ENCODE results near the gene UTP14A. TPM values are rescaled to one million over a fixed set of nuclear protein-coding genes. Genes with fewer than 3 reads are reported as not detected.

UTP14A gene
- polyA plus RNA-seq, 1 experiment: 20.8 TPM

DNA sequence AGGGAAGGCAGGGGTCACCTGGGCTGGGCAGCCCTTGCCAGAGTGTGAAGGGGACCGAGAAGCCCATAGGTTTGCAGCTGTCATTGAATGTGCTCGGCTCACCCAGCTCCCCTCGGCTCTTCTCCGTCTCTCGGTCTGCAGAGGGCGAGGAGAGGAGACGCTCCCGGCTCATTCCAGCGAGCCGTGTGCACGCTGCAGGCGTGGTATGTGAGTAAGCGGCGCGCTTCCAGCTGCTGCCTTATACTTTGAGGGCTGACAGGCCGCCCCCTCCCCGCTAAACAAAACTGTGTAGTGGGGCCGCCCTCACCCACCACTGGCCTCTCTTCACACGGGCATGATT lies 53.5 kb downstream of the UTP14A start:
- Histone ChIP-seq H3K27ac (ENCODE audit: low read depth, low read length) (peak overlapping the region; percentile 11), H3K27me3 (ENCODE audit: control insufficient read depth, insufficient read depth, low read length) (no peaks in the 10 kb centered on the region), H3K4me3 (ENCODE audit: low read depth, low read length) (no peak overlapping the region), H3K9me3 (ENCODE audit: control insufficient read depth, insufficient read depth, low read length) (no peaks in the 10 kb centered on the region)
- ChIA-PET POLR2A (interaction anchor here (0.6 kb wide), 1 partner anchor 22 kb away, joined by 5 read pairs; no protein-coding TSS in a partner anchor), CTCF (no interaction called here)
- TF ChIP-seq, protein P1, sequence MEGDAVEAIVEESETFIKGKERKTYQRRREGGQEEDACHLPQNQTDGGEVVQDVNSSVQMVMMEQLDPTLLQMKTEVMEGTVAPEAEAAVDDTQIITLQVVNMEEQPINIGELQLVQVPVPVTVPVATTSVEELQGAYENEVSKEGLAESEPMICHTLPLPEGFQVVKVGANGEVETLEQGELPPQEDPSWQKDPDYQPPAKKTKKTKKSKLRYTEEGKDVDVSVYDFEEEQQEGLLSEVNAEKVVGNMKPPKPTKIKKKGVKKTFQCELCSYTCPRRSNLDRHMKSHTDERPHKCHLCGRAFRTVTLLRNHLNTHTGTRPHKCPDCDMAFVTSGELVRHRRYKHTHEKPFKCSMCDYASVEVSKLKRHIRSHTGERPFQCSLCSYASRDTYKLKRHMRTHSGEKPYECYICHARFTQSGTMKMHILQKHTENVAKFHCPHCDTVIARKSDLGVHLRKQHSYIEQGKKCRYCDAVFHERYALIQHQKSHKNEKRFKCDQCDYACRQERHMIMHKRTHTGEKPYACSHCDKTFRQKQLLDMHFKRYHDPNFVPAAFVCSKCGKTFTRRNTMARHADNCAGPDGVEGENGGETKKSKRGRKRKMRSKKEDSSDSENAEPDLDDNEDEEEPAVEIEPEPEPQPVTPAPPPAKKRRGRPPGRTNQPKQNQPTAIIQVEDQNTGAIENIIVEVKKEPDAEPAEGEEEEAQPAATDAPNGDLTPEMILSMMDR (IDR thresholded peaks at IDR 0.05; ENCODE audit: low read depth, low read length): no peak
- DNase-seq (ENCODE audit: low read depth, low spot score): no peak

DNA sequence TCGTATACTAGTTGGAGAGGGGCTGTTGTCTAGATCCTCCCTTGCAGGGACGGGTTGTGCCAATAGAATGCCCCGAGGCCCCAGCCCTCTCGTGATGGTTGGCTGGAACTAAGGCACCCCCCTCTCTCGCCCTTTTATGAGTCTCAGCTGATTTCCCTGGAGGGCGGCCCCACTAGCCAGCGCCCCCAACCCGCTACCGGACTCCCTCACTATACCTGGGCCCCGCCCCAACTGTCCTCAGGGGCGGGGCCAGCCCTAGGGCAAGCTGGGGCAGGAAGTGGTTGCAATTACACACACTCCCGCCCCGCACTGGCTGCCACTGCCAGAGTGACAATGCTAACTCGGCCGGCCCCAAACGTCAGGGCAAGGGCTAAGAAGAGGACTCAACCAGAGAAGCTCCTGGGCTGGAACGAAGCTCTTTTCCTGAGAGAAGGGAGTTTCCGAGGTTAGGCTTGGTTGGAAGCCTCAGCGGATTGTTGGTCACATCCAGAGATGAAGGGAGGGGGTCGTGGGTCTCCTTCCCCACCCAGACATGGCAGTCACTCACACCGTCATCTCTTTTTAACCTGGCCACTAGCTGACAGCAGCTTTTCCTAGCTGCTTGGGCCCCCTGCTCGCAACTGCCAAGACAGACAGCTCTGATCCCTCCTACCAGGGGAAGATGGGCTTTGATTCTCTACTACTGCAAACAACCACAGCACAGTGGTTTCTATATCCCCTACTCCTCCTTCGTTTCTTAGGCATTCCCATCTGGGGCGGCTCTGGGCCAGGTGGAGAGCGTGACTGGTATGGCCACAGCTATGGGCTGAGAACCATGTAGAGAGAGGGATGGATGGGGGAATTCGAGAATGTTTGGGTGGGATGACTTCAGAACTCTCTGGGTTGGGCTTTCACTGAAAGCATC lies 55.5 kb downstream of the UTP14A start:
- Histone ChIP-seq H3K4me3 (ENCODE audit: low read depth, low read length) (no peak overlapping the region), H3K9me3 (ENCODE audit: control insufficient read depth, insufficient read depth, low read length) (no peaks in the 10 kb centered on the region), H3K27me3 (ENCODE audit: control insufficient read depth, insufficient read depth, low read length) (no peaks in the 10 kb centered on the region), H3K27ac (ENCODE audit: low read depth, low read length) (no peak overlapping the region)
- ChIA-PET POLR2A (interaction anchor here (0.5 kb wide), 1 partner anchor 129 kb away, joined by 3 read pairs; no protein-coding TSS in a partner anchor), CTCF (interaction anchor here (0.7 to 1.0 kb wide), 3 partner anchors 36 to 99 kb away, joined by 3 to 5 read pairs (median 5); no protein-coding TSS in a partner anchor)
- TF ChIP-seq, protein P1 (IDR thresholded peaks at IDR 0.05; ENCODE audit: low read depth, low read length): no peak
- no peak for DNase-seq (ENCODE audit: low read depth, low spot score)

DNA sequence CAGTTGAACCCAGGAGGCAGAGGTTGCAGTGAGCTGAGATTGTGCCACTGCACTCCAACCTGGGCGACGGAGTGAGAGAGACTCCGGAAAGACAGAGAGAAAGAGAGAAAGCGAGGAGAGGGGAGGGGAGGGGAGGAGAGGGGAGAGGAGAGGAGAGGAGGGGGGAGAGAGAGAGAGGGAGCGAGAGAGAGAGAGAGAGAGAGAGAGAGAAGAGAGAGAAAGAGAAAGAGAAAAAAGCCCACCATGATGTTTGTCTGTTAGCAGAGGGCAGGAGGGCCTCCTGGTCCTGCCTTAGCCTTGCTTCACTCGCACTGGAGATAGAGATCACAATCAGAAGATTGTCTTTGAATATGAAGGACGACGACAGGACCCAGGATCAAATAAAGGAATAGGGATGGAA lies 57.8 kb downstream of the UTP14A start:
- CTCF ChIA-PET: no interaction called here
- Histone ChIP-seq H3K9me3 (ENCODE audit: control insufficient read depth, insufficient read depth, low read length) (no peaks in the 10 kb centered on the region), H3K27ac (ENCODE audit: low read depth, low read length) (no peak overlapping the region), H3K4me3 (ENCODE audit: low read depth, low read length) (no peak overlapping the region), H3K27me3 (ENCODE audit: control insufficient read depth, insufficient read depth, low read length) (no peaks in the 10 kb centered on the region)
- POLR2A ChIA-PET: interaction anchor here (0.6 kb wide), 1 partner anchor 18 kb away, joined by 7 read pairs; no protein-coding TSS in a partner anchor
- TF ChIP-seq, protein P1 (IDR thresholded peaks at IDR 0.05; ENCODE audit: low read depth, low read length): no peak
- DNase-seq (ENCODE audit: low read depth, low spot score): no peak

DNA sequence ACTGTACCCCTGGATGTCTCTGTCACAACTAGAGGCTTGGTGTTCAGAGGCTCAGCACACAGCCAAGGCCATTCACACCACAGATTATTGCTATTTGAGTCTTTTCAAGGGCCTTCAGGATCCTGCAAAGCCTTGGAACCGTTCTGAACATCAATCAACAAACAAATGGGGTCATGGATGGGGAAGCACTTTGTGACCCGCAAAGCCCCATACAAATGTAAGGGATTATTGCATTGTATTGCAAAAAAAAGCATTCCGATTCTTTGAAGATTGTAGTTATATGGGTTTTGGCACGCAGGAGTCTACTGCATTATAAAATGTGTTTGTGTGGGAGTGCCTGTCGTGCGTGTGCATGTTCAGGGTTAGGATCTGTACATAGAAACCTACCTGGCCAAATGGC lies 59.2 kb downstream of the UTP14A start:
- Histone ChIP-seq H3K4me3 (ENCODE audit: low read depth, low read length) (no peak overlapping the region), H3K27me3 (ENCODE audit: control insufficient read depth, insufficient read depth, low read length) (no peaks in the 10 kb centered on the region), H3K27ac (ENCODE audit: low read depth, low read length) (no peak overlapping the region), H3K9me3 (ENCODE audit: control insufficient read depth, insufficient read depth, low read length) (no peaks in the 10 kb centered on the region)
- ChIA-PET POLR2A (interaction anchor here (0.6 kb wide), 1 partner anchor 18 kb away, joined by 14 read pairs; no protein-coding TSS in a partner anchor), CTCF (no interaction called here)
- no peak for DNase-seq (ENCODE audit: low read depth, low spot score)
- TF ChIP-seq, protein P1 (IDR thresholded peaks at IDR 0.05; ENCODE audit: low read depth, low read length): no peak

DNA sequence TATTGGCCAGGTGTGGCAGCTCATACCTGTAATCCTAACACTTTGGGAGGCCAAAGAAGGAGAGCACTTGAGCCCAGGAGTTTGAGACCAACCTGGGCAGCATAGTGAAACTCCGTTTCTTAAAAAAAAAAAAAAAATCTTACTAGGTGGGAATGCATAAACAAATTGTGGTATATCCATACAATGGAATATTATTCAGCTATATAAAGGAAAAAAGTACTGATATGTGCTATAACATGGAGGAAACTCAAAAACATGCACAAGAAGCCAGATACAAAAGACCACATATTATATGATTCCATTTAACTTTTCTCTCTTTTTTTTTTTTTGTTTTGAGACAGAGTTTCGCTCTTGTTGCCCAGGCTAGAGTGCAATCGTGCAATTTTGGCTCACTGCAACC lies 63.0 kb downstream of the UTP14A start:
- DNase-seq (ENCODE audit: low read depth, low spot score): no peak
- Histone ChIP-seq H3K4me3 (ENCODE audit: low read depth, low read length) (no peak overlapping the region), H3K9me3 (ENCODE audit: control insufficient read depth, insufficient read depth, low read length) (no peaks in the 10 kb centered on the region), H3K27ac (ENCODE audit: low read depth, low read length) (no peak overlapping the region), H3K27me3 (ENCODE audit: control insufficient read depth, insufficient read depth, low read length) (peaks cover 6% of the 10 kb centered on the region)
- ChIA-PET POLR2A (no interaction called here), CTCF (no interaction called here)
- TF ChIP-seq, protein P1 (IDR thresholded peaks at IDR 0.05; ENCODE audit: low read depth, low read length): no peak
